ENCODE measurements around the gene THAP8. TPM values are rescaled to one million over a fixed set of nuclear protein-coding genes. Genes with fewer than 3 reads are reported as not detected.

Gene THAP8
- total RNA-seq, 8 experiments from 2014 or later: 3.7 to 13.0 (median 6.5) TPM

DNA sequence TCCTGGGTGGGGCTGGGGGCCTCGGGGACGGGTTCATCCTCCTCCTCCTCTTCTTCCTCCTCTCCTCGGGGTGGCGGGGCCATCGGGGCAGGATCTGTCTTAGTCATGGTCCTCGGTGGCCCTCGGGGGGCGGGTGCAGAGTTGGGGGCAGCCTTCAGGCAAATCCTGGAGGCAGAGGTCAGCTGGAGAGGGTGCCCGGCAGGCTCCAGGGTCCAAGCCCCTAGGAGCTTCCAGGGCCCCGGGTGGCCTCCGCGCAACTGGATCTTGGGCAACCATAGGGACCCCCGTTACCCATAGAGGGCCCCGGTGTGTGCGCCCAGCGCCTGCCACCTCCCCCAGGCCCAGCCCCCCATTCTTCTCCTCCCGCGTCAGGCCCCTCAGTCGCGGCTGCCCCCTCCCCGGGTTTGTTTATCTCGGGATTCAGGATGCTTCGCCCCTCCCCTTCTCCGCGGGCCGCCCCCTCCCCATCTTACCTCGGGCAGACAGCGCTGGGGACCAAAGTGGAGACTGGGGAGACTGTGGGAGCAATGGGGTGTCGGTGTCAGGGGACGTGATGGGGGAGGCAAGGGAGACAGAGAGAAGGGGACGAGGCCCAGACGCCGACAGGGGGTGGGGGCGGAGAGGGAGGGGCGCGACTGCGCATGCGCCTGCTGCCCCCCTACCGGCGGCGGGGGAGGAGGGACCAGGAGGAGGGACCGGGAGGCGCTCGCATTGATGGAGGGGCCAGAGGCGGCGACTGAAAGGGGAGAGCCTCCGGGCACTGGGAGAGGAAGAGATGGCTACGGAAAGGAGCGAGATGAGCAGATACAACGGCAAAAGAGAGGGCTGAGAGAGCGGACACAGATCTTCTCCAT, 21.6 kb downstream of the THAP8 start, which contains the start of gene CLIP3:
TSS of gene CLIP3 (minus strand) at position 623 of the 854 bp plus-strand sequence. CDS start at position 107, 516 bp downstream.
- Histone ChIP-seq H3K27ac (peak within 1 kb of the TSS; percentile 78 to 80), H3K4me3 (peak within 1 kb of the TSS; percentile 50 to 97 (median 94)), H3K4me1 (replicated peaks in 1 of 2) (peaks cover 10% of the 10 kb centered on the region in 2 donors)
- ATAC-seq (replicated peaks in 6 of 8): peak; percentile 69 to 91 (median 85)
- no CpG with 5 or more reads among the region's 51 CpGs for WGBS, 10 experiments
- in situ Hi-C loops (cut with MboI; ENCODE audit: low pct_unique_long_range_greater_than_20kb in 2 of 9, low sequenced_read_pairs in 9 of 9, unreplicated experiment in 9 of 9): no loop called here

DNA sequence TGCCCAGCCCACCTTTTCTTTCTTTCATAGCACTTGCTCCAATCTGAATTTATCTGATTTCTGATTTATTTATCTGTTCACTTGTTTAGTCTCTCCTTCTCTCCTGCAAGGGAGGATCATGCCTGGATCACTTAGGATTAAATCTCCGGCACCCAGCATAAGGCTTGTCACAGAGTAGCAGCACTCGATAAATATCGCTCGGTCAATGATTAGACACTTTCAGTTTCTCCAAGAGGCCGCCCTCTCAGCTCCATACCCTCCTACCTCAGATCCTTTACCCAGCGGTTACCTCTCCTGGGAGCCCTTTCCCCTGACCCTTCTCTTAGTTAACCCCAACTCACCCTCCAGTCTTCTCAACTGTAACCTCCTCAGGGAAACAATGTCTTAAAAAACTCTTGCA, 22.8 kb downstream of the THAP8 start:
- Histone ChIP-seq H3K4me3 (peak overlapping the region in 1 of 5 donors; percentile 50), H3K27ac (no peak overlapping the region), H3K4me1 (replicated peaks in 1 of 2) (peaks cover 10% of the 10 kb centered on the region in 2 donors)
- 61 to 100% (median 96%) methylated on average over 1 to 6 of the region's 6 CpGs; no CpG with 5 or more reads in 1 of the 10 experiments for WGBS, 10 experiments
- in situ Hi-C loops (cut with MboI; ENCODE audit: low pct_unique_long_range_greater_than_20kb in 2 of 9, low sequenced_read_pairs in 9 of 9, unreplicated experiment in 9 of 9): no loop called here
- no peak for ATAC-seq (replicated peaks in 6 of 8)

DNA sequence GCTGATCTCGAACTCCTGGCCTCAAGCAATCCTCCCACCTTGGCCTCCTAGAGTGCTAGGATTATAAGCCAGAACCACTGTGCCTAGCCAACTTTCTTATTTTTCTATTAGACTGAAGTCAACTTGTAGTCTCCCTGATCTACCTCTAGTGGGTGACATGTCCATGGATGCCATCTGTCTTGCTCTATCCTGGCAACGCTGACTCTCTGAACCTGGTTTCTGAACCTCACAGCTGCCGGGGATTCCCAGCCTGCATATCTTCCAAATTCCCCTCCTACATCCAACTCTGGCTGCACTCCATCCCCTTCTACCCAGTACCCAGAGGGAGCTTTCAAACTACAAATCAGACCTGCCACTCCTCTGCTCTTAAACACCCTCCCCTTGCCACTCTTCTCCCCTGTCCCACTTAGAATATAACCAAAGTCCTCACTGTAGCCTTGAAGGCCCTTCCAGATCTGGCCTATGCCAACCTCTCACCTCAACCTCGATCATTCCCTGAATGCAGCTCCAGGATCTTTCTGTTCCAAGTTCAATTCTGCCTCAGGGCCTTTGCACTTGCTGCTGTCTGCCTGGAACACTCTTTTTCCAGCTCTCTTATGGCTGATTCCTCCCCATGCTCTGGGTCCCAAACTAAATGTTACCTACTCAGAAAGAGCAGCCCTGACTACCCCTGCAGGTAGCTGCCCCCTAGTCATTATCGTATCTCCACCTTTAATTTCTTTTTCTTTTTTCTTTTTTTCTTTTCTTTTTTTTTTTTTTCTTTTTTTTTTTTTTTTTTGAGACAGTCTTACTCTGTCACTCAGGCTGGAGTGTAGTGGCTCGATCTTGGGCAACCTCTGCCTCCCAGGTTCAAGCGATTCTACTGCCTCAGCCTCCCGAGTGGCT, 23.6 kb downstream of the THAP8 start:
- H3K4me1 ChIP-seq (replicated peaks in 1 of 2): peaks cover 10% of the 10 kb centered on the region in 2 donors
- no peak overlapping the region for H3K4me3 ChIP-seq
- WGBS, 10 experiments: 85 to 100% (median 97%) methylated on average over 2 to 8 of the region's 8 CpGs
- H3K27ac ChIP-seq: no peak overlapping the region
- peak in 1 of 8 experiments; percentile 40 for ATAC-seq (replicated peaks in 6 of 8)
- in situ Hi-C loops (cut with MboI; ENCODE audit: low pct_unique_long_range_greater_than_20kb in 2 of 9, low sequenced_read_pairs in 9 of 9, unreplicated experiment in 9 of 9): no loop called here

DNA sequence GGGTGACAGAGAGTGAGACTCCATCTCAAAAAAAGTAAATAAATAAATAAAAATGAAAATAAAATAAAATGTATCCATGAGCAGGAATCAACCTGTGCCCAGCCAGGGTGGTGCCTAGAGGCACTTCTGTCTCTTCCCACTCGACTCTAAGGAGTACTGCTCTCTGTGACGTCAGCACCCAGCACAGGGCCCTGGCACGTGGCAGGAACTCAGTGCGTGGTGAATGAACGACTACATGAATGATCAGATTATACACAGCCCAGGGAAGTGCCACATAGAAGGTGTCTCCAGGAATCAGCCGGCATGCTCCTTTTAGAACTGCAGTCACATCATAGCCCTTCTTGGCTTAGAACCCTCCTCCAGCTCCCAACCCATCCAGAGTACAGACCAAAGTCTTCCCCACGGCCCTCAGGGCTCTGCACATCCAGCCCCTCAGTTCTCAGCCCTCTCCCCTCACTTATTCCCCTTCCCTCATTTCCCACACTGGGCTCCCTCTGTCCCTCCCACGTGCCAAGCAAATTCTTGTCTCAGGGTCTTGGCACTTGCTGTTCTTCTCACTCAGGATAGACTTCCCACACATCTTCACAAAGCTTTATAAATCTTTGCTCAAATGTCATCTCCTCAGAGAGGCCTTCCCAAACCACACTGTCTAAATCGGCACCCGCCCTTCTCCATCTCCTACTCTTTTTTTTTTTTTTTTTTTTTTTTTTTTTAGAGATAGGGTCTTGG, 25.6 kb downstream of the THAP8 start:
- Histone ChIP-seq H3K4me3 (no peak overlapping the region), H3K27ac (no peak overlapping the region)

DNA sequence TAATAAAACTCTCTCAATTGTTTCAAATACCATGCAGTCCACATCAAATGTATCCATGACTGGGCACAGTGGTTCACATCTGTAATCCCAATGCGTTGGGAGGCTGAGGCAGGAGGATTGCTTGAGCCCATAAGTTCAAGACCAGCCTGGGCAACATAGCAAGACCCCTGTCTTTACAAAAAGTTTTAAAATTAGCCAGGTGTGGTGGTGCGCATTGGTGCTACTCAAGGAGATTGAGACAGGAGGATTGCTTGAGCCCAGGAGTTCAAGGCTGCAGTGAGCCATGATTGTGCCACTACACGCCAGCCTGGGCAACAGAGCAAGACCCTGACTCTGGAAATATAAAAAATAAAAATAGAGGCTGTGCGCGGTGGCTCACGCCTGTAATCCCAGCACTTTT, 26.4 kb downstream of the THAP8 start:
- Histone ChIP-seq H3K27ac (no peak overlapping the region), H3K4me3 (no peak overlapping the region), H3K4me1 (replicated peaks in 1 of 2) (peaks cover 5% of the 10 kb centered on the region in 2 donors)
- WGBS, 10 experiments: 80 to 100% (median 92%) methylated on average over 1 to 5 of the region's 6 CpGs; no CpG with 5 or more reads in 4 of the 10 experiments
- ATAC-seq (replicated peaks in 6 of 8): no peak
- in situ Hi-C loops (cut with MboI; ENCODE audit: low pct_unique_long_range_greater_than_20kb in 2 of 9, low sequenced_read_pairs in 9 of 9, unreplicated experiment in 9 of 9): no loop called here

More for the DNA sequence above, 25.6 kb downstream of the THAP8 start:
- H3K4me1 ChIP-seq (replicated peaks in 1 of 2): peaks cover 10% of the 10 kb centered on the region in 2 donors
- ATAC-seq (replicated peaks in 6 of 8): no peak
- in situ Hi-C loops (cut with MboI; ENCODE audit: low pct_unique_long_range_greater_than_20kb in 2 of 9, low sequenced_read_pairs in 9 of 9, unreplicated experiment in 9 of 9): no loop called here
- WGBS, 10 experiments: 62 to 100% (median 77%) methylated on average over 2 to 5 of the region's 10 CpGs; no CpG with 5 or more reads in 2 of the 10 experiments

DNA sequence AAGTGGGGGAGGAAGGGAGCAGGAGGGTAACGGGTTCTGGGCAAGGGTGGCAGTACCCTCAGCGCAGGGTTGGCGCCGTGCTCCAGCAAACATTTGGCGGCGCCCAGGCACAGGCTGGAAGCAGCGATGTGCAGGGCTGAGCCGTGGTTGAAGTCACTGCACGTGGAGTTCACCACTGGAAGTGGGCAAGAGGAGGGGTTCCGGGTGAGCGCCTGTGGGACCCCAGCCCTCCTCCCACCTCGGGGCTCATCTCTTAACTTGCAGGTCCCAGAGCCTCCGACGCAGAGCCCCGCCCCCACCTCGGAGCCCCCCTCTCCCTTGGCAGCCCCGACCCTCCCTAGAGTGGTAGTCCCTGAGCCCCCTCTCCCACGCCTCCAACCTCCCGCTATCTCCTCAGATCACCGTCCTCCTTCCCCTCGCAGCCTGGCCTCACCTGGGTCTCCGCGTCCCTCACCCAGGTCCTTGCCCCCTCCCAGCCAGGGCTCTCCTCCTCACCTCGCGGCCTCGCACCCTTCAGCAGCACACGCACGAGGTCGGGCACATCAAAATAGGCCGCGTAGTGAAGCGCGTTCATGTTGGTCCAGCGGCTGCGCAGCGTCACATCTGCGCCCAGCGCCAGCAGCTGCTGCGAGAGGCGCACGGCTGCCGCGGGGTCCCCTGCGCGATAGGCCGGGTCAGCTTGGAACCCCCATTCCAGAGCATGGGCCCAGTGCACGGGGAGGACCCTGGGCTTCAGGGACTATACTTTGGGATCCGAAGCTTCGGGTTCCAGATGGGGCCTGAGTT, 27.8 kb downstream of the THAP8 start:
- peaks cover under 1 to 3% of the 10 kb centered on the region in 2 donors for H3K4me1 ChIP-seq (replicated peaks in 1 of 2)
- 93 to 100% (median 100%) methylated on average over 1 to 22 of the region's 49 CpGs; no CpG with 5 or more reads in 4 of the 10 experiments for WGBS, 10 experiments
- in situ Hi-C loops (cut with MboI; ENCODE audit: low pct_unique_long_range_greater_than_20kb in 2 of 9, low sequenced_read_pairs in 9 of 9, unreplicated experiment in 9 of 9): no loop called here

DNA sequence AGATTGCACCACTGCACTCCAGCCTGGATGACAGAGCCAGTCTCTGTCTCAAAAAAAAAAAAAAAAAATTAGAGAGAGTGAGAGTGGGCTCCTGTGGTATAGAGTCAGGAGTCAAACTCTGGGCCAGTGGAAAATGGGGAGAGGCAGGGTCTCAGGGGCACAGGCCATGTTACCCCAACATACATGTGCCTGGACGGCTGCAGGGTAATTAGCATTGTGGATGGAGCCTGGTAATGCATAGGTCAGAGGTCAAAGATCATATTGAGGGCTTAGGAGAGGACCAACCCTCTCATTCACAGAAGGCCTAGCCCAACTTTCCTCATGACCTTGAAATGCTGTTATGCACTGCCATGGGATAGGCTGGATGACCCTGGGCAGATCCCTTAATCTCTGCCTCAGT, 28.5 kb downstream of the THAP8 start:
- ATAC-seq (replicated peaks in 6 of 8): no peak
- in situ Hi-C loops (cut with MboI; ENCODE audit: low pct_unique_long_range_greater_than_20kb in 2 of 9, low sequenced_read_pairs in 9 of 9, unreplicated experiment in 9 of 9): no loop called here
- no CpG with 5 or more reads among the region's 1 CpG for WGBS, 10 experiments
- H3K4me3 ChIP-seq: no peak overlapping the region
- no peaks in the 10 kb centered on the region for H3K4me1 ChIP-seq (replicated peaks in 1 of 2)
- no peak overlapping the region for H3K27ac ChIP-seq

More for the DNA sequence above, 27.8 kb downstream of the THAP8 start:
- peak in 3 of 8 experiments; percentile 12 to 25 (median 25) for ATAC-seq (replicated peaks in 6 of 8)
- no peak overlapping the region for H3K4me3 ChIP-seq
- H3K27ac ChIP-seq: no peak overlapping the region

DNA sequence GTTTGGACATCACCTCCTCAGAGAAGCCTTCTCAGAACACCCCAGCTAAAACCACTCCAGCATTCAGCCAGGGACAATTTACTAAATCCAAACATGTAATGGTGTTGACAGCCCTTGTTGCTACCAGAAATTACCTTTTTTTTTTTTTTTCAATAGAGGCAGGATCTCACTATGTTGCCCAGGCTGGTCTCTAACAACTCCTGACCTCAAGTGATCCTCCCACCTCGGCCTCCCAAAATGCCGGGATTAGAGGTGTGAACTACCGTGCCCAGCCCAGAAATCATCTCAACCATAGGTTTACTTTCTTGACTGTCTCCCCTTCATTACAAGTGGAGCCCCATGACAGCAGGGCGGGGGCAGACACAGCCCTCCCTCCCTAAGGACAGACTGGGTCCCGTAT, 30.7 kb downstream of the THAP8 start:
- Histone ChIP-seq H3K27ac (no peak overlapping the region), H3K4me3 (no peak overlapping the region), H3K4me1 (replicated peaks in 1 of 2) (no peaks in the 10 kb centered on the region)
- ATAC-seq (replicated peaks in 6 of 8): no peak
- WGBS, 10 experiments: 80 to 100% (median 93%) methylated on average over 1 to 4 of the region's 5 CpGs; no CpG with 5 or more reads in 4 of the 10 experiments
- in situ Hi-C loops (cut with MboI; ENCODE audit: low pct_unique_long_range_greater_than_20kb in 2 of 9, low sequenced_read_pairs in 9 of 9, unreplicated experiment in 9 of 9): no loop called here

DNA sequence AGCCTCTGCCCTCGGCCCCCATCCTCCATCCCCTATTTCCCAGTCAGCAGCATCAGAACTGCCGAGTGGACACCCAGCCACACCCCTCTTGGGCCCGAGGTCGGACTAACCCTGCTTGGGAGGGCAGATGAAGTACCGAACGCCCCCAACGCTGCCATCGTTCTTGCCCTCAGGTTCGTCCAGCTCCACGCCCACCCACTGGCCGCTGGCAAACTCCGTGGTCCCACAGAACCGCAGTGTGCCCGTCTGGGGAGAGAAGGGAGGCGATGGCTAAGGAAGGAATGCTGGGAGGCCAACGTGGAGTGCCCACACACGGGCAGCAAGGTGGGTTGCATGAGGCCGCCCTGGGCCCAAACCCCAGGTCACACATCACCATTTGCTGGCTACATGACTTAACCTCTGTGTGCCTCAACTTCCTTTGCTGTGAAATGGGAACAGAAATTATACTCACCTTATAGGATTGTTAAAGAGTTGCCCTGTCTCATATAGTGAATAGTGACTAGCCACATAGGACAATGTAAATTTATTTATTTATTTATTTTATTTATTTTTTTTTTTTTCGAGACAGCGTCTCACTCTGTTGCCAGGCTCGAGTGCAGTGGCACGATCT, 34.9 kb downstream of the THAP8 start:
- ATAC-seq (replicated peaks in 6 of 8): no peak
- H3K4me1 ChIP-seq (replicated peaks in 1 of 2): peaks cover 0 to 4% of the 10 kb centered on the region in 2 donors

DNA sequence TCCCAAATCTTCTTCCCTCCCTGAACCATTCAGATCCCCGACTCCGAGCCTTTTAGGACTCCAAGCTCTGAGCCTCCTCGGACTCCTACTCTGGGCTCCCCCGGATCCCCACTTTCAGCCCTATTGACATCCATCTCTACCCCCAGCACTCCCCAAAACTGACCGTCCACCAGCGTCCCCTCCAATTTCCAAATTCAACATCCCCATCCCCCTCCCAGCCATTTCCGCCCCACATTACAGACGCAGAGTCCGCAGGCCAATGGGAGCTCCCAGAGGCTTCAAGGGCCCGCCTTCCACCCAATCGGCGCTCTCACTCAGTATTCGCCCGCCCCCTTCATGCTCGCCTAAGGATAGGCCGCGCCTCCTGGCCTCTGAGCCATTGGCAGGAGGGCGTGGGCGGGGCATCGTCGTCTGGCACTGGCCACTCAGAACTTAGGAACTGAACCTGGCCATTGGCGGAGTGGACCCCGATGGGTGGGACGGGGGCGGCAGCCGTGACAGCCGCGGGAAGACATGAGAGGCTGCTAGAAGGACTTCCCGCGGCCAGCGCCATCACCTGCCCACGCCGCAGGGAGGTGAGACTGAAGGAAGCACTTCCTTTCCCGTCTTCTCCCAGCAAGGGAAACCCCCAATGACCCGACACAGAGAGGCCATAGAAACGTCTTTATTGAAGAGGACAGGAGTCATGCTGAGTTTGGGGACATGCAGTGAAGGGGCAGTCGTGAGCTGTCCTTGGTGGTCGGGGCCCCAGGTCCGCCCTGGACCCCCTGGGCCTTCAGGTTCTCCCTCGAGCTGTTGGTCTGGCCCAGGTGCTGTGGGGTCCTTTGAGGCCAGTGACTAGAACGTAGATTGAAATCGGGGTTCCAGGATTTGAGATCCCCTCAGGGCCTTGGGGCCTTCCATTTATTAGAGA, 39.8 kb downstream of the THAP8 start, which contains the start of gene ALKBH6:
TSS of gene ALKBH6 (minus strand) at position 202 of the 913 bp plus-strand sequence. CDS start 816 bp downstream, outside the sequence.
- ATAC-seq (replicated peaks in 6 of 8): peak; percentile 92 to 98 (median 97)
- WGBS, 10 experiments: 0 to 10% (median 0%) methylated on average over 1 to 5 of the region's 42 CpGs; no CpG with 5 or more reads in 4 of the 10 experiments
- Histone ChIP-seq H3K4me1 (replicated peaks in 1 of 2) (peaks cover 7% of the 10 kb centered on the region in 2 donors), H3K4me3 (peak within 1 kb of the TSS; percentile 70 to 95 (median 88)), H3K27ac (peak within 1 kb of the TSS in 1 of 2 donors; percentile 34)
- in situ Hi-C loops (cut with MboI; ENCODE audit: low pct_unique_long_range_greater_than_20kb in 2 of 9, low sequenced_read_pairs in 9 of 9, unreplicated experiment in 9 of 9): no loop called here

More for the DNA sequence above, 34.9 kb downstream of the THAP8 start:
- Histone ChIP-seq H3K27ac (no peak overlapping the region), H3K4me3 (no peak overlapping the region)
- in situ Hi-C loops (cut with MboI; ENCODE audit: low pct_unique_long_range_greater_than_20kb in 2 of 9, low sequenced_read_pairs in 9 of 9, unreplicated experiment in 9 of 9): no loop called here
- 60 to 100% (median 86%) methylated on average over 1 to 16 of the region's 22 CpGs; no CpG with 5 or more reads in 3 of the 10 experiments for WGBS, 10 experiments

Measured in motor neuron (in vitro differentiated cells).